Measurements from ENCODE around the gene CYBB. TPM values are rescaled to one million over a fixed set of nuclear protein-coding genes. Genes with fewer than 3 reads are reported as not detected.

The CYBB gene
- total RNA-seq, 1 experiment from 2014 or later = 0.40 TPM

- Histone ChIP-seq H3K9ac (ENCODE audit: low read length) (no peak overlapping the region), H3K79me2 (ENCODE audit: low read length) (no peaks in the 10 kb centered on the region), H3K4me2 (ENCODE audit: low read length) (no peak overlapping the region), H4K20me1 (ENCODE audit: low read length) (no peaks in the 10 kb centered on the region), H3K36me3 (ENCODE audit: low read depth, low read length) (no peaks in the 10 kb centered on the region), H2AFZ (ENCODE audit: low read length) (no peak overlapping the region), H3K27me3 (ENCODE audit: low read length) (no peaks in the 10 kb centered on the region), H3K27ac (ENCODE audit: low read length) (no peak overlapping the region), H3K9me2 (replicated peaks; ENCODE audit: low read length) (no peaks in the 10 kb centered on the region), H3K4me3 (ENCODE audit: low read length) (no peak overlapping the region), H3F3A (ENCODE audit: low read length, unreplicated experiment) (no peaks in the 10 kb centered on the region), H3K9me3 (ENCODE audit: low read length) (no peaks in the 10 kb centered on the region), H3K4me1 (ENCODE audit: insufficient read depth, low read length) (no peaks in the 10 kb centered on the region)
- TF ChIP-seq EZH2 (IDR thresholded peaks at IDR 0.05; ENCODE audit: low read length, unreplicated experiment) = no peak
- no peak for TF ChIP-seq CTCF (conservative IDR thresholded peaks at IDR 0.05; ENCODE audit: low read depth, low read length)
- no peak for TF ChIP-seq EZH2phosphoT487 (IDR thresholded peaks at IDR 0.05; ENCODE audit: borderline replicate concordance, low read length)
- intact Hi-C loops (cut with micrococcal nuclease) = no loop called here
- ChIA-PET CTCF (no interaction called here), POLR2A (ENCODE audit: unreplicated experiment) (no interaction called here)
- ATAC-seq (no peak), DNase-seq (no peak)
- no TSS peak for BruUV-seq (replicated peaks)
Measured at GRCh38 chrX:37862851-37863250, 83.0 kb downstream of the CYBB start.

Other genes starting within 250 kb of the CYBB start
- gene LANCL3, start 208.4 kb upstream of the CYBB start, total RNA-seq (2014; rRNA removed) = 0.26 and 0.52 TPM in 2 replicates
- gene XK, start 94.3 kb upstream of the CYBB start, total RNA-seq (2014; rRNA removed) = 7.7 and 8.0 TPM in 2 replicates
- 29.6 and 44.0 TPM in 2 replicates for gene DYNLT3, start 67.5 kb downstream of the CYBB start, total RNA-seq (2014; rRNA removed)
- gene SYTL5, start 226.5 kb downstream of the CYBB start, total RNA-seq (2014; rRNA removed) = 0.04 and 0.17 TPM in 2 replicates

All from PC-3 (cell line).